ENCODE data around the gene ALK.

The ALK gene

GRCh38 chr2:29155578-29155977, 765.8 kb downstream of the ALK start:
- no peak for DNase-seq (ENCODE audit: low spot score)

- no peak for DNase-seq (ENCODE audit: low spot score)
Observed at GRCh38 chr2:29154610-29155009, 766.8 kb downstream of the ALK start.

- DNase-seq (ENCODE audit: low spot score): no peak
Observed at GRCh38 chr2:29147963-29148362, 773.4 kb downstream of the ALK start.

GRCh38 chr2:29146197-29146596, 775.2 kb downstream of the ALK start:
- DNase-seq (ENCODE audit: low spot score): no peak

GRCh38 chr2:29143657-29144056, 777.7 kb downstream of the ALK start:
- DNase-seq (ENCODE audit: low spot score): no peak

All from cerebellar cortex (tissue), 1 donor.